Measurements from ENCODE around the gene SURF2.

GRCh38 chr9:133355881-133356357 lies 431 bp upstream of the SURF2 start:
- TF ChIP-seq RAD21 (CRISPR knock-in tag; conservative IDR thresholded peaks at IDR 0.05 in 1 of 2, IDR thresholded peaks at IDR 0.05 in 1 of 2) (no peak), CTCF (IDR thresholded peaks at IDR 0.05 in 2 of 3, conservative IDR thresholded peaks at IDR 0.05 in 1 of 3; ENCODE audit: insufficient read depth in 2 of 3, low read depth in 1 of 3, low read length in 3 of 3) (no peak), SIN3A (IDR thresholded peaks at IDR 0.05; ENCODE audit: borderline replicate concordance in 2 of 2, control insufficient read depth in 1 of 2, low read depth in 2 of 2, low read length in 2 of 2) (no peak)
